IMR-90 (cell line): ENCODE results near the gene MARCHF2. TPM values are rescaled to one million over a fixed set of nuclear protein-coding genes. Genes with fewer than 3 reads are reported as not detected.

Source experiments
- ATAC-seq: fragments of 200-7000 bp; cut with Tn5 transposase; 2 replicates; pipeline ENCODE4 v1.9.1; 2020; ENCODE audit warnings: low read depth, mild to moderate bottlenecking, moderate library complexity
- BruUV-seq: library from RNA; stranded (reverse); fragments of 400-500 nt; replicated peaks from 2 replicates; lab custom pipeline; 2021; lab: Mats Ljungman, UMichigan
- CTCF ChIA-PET: fragments of 300-600 bp; formaldehyde crosslinking; extraction: SDS; loops from one replicate; lab custom pipeline; 2021; ENCODE audit warnings: antibody characterized with exemption; lab: Yijun Ruan, JAX
- POLR2A ChIA-PET: fragments of 300-600 bp; sonication (Branson Sonifier 250); formaldehyde crosslinking; loops from one replicate; lab custom pipeline; 2022; ENCODE audit warnings: antibody characterized with exemption; ENCODE audit not compliant: unreplicated experiment; lab: Charles Lee
- DNase-seq: peaks from one replicate; pipeline ENCODE4 v3.0.0; 2013
- H2AFZ ChIP-seq: replicated peaks from 2 replicates; pipeline ENCODE3; 2013; ENCODE audit warnings: low read length, mild to moderate bottlenecking; ENCODE audit not compliant: poor library complexity
- H2AK5ac ChIP-seq: 2 replicates; pipeline ENCODE4 v1.6.1; 2013; ENCODE audit warnings: low read depth, low read length, inconsistent platforms
- H2AK9ac ChIP-seq: replicated peaks from 2 replicates; pipeline ENCODE3; 2013; ENCODE audit warnings: mild to moderate bottlenecking, low read depth, low read length, moderate library complexity; ENCODE audit not compliant: poor library complexity
- H2BK120ac ChIP-seq: 2 replicates; pipeline ENCODE4 v1.6.1; 2013; ENCODE audit warnings: low read depth, low read length, inconsistent platforms
- H2BK15ac ChIP-seq: 3 replicates; pipeline ENCODE4 v1.6.1; 2013; ENCODE audit warnings: low read depth, low read length, inconsistent platforms
- H2BK20ac ChIP-seq: 2 replicates; pipeline ENCODE4 v1.6.1; 2013; ENCODE audit warnings: low read depth, mild to moderate bottlenecking, inconsistent platforms, low read length, moderate library complexity
- H2BK5ac ChIP-seq: 2 replicates; pipeline ENCODE4 v1.6.1; 2013; ENCODE audit warnings: mild to moderate bottlenecking, low read depth, low read length, inconsistent platforms; ENCODE audit not compliant: poor library complexity, severe bottlenecking
- H3K14ac ChIP-seq: replicated peaks from 2 replicates; pipeline ENCODE4 v1.6.1; 2013; ENCODE audit warnings: low read depth, low read length, inconsistent platforms
- H3K18ac ChIP-seq: 2 replicates; pipeline ENCODE4 v1.6.1; 2013; ENCODE audit warnings: low read depth, low read length, control low read depth
- H3K23ac ChIP-seq: 2 replicates; pipeline ENCODE4 v1.6.1; 2013; ENCODE audit warnings: low read depth, low read length, inconsistent platforms
- H3K27ac ChIP-seq: 2 replicates; pipeline ENCODE4 v1.5.1; 2013; ENCODE audit warnings: mild to moderate bottlenecking, control low read depth, low read length; ENCODE audit not compliant: insufficient read depth
- H3K27me3 ChIP-seq: 2 replicates; pipeline ENCODE4 v1.6.1; 2013; ENCODE audit warnings: low read length; ENCODE audit not compliant: control insufficient read depth, insufficient read depth
- H3K36me3 ChIP-seq: 2 replicates; pipeline ENCODE4 v1.6.1; 2013; ENCODE audit warnings: low read length, mixed read lengths; ENCODE audit not compliant: control insufficient read depth, insufficient read depth
- H3K4ac ChIP-seq: 2 replicates; pipeline ENCODE4 v1.6.1; 2013; ENCODE audit warnings: low read depth, low read length, inconsistent platforms
- H3K4me1 ChIP-seq: 2 replicates; pipeline ENCODE4 v1.6.1; 2013; ENCODE audit warnings: low read length, mixed read lengths; ENCODE audit not compliant: control insufficient read depth, insufficient read depth
- H3K4me2 ChIP-seq: 2 replicates; pipeline ENCODE4 v1.6.1; 2013; ENCODE audit warnings: low read depth, mild to moderate bottlenecking, control low read depth, low read length, moderate library complexity
- H3K4me3 ChIP-seq: 2 replicates; pipeline ENCODE4 v1.5.1; 2013; ENCODE audit warnings: low read depth, mild to moderate bottlenecking, control low read depth, low read length, moderate library complexity; ENCODE audit not compliant: insufficient read depth
- H3K56ac ChIP-seq: 2 replicates; pipeline ENCODE4 v1.6.1; 2013; ENCODE audit warnings: low read length, inconsistent platforms; ENCODE audit not compliant: insufficient read depth; ENCODE audit errors: extremely low read depth
- H3K79me1 ChIP-seq, 2 experiments: 2 replicates each; pipeline ENCODE4 v1.6.1; 2013; ENCODE audit warnings: low read length in 2 of 2, inconsistent platforms in 1 of 2, low read depth in 1 of 2
- H3K9ac ChIP-seq: 2 replicates; pipeline ENCODE4 v1.6.1; 2013; ENCODE audit warnings: low read depth, low read length, control low read depth
- H3K9me1 ChIP-seq: 2 replicates; pipeline ENCODE4 v1.6.1; 2013; ENCODE audit warnings: low read length, inconsistent platforms; ENCODE audit not compliant: insufficient read depth
- H3K9me3 ChIP-seq: 2 replicates; pipeline ENCODE4 v1.6.1; 2013; ENCODE audit warnings: low read length; ENCODE audit not compliant: control insufficient read depth, insufficient read depth
- H4K20me1 ChIP-seq: 2 replicates; pipeline ENCODE4 v1.6.1; 2013; ENCODE audit warnings: low read length, inconsistent platforms; ENCODE audit not compliant: insufficient read depth
- H4K5ac ChIP-seq: 2 replicates; pipeline ENCODE4 v1.6.1; 2013; ENCODE audit warnings: mild to moderate bottlenecking, low read depth, low read length, control low read depth
- H4K8ac ChIP-seq, 2 experiments: 2 replicates each; pipeline ENCODE4 v1.6.1; 2013; ENCODE audit warnings: low read depth in 2 of 2, low read length in 2 of 2, control low read depth in 1 of 2, inconsistent platforms in 1 of 2
- H4K91ac ChIP-seq: 2 replicates; pipeline ENCODE4 v1.6.1; 2013; ENCODE audit warnings: low read depth, low read length, inconsistent platforms; ENCODE audit not compliant: insufficient read depth
- BHLHE40 ChIP-seq: fragments of 150-350 bp; IDR thresholded peaks from 2 replicates; pipeline ENCODE4 v1.6.1; 2016; ENCODE audit warnings: mild to moderate bottlenecking, low read depth, low read length
- CHD1 ChIP-seq: IDR thresholded peaks from 2 replicates; pipeline ENCODE4 v1.6.1; 2012; ENCODE audit warnings: low read depth, low read length, improper control_type of control experiment
- FOS ChIP-seq: fragments of 150-350 bp; IDR thresholded peaks from 2 replicates; pipeline ENCODE4 v1.6.1; 2016; ENCODE audit warnings: low read depth, low read length
- MAFK ChIP-seq: IDR thresholded peaks from 2 replicates; pipeline ENCODE4 v1.6.1; 2012; ENCODE audit warnings: low read depth, low read length, improper control_type of control experiment
- MAZ ChIP-seq: IDR thresholded peaks from 2 replicates; pipeline ENCODE4 v1.6.1; 2012; ENCODE audit warnings: low read depth, mild to moderate bottlenecking, low read length, improper control_type of control experiment, moderate library complexity, borderline replicate concordance
- MXI1 ChIP-seq: IDR thresholded peaks from 2 replicates; pipeline ENCODE4 v1.6.1; 2012; ENCODE audit warnings: low read depth, mild to moderate bottlenecking, low read length, moderate library complexity, borderline replicate concordance
- NFE2L2 ChIP-seq: fragments of 150-350 bp; IDR thresholded peaks from 2 replicates; pipeline ENCODE4 v1.6.1; 2016; ENCODE audit warnings: low read depth, mild to moderate bottlenecking, low read length
- POLR2A ChIP-seq: IDR thresholded peaks from 2 replicates; pipeline ENCODE4 v1.6.1; 2012; ENCODE audit warnings: mild to moderate bottlenecking, low read depth, low read length
- RAD21 ChIP-seq: IDR thresholded peaks from 2 replicates; pipeline ENCODE4 v1.6.1; 2012; ENCODE audit warnings: low read length, improper control_type of control experiment
- RCOR1 ChIP-seq: IDR thresholded peaks from 2 replicates; pipeline ENCODE4 v1.6.1; 2012; ENCODE audit warnings: mild to moderate bottlenecking, low read length, improper control_type of control experiment; ENCODE audit not compliant: insufficient replicate concordance
- RFX5 ChIP-seq: IDR thresholded peaks from 2 replicates; pipeline ENCODE4 v1.8.0; 2012; ENCODE audit warnings: low read depth, mild to moderate bottlenecking, low read length, moderate library complexity
- SMC3 ChIP-seq: fragments of 150-350 bp; IDR thresholded peaks from 2 replicates; pipeline ENCODE4 v1.6.1; 2016; ENCODE audit warnings: low read depth, mild to moderate bottlenecking, antibody characterized with exemption, low read length, moderate library complexity
- WGBS, 2 experiments: methylation state at CpG; one replicate each; pipeline versions ENCODE4 v1.1.5 to v1.1.7; 2013; ENCODE audit warnings: missing lambda C conversion rate in 2 of 2; ENCODE audit not compliant: insufficient read length in 1 of 2; ENCODE audit errors: extremely low coverage in 2 of 2; 5-methylcytosine and 5-hydroxymethylcytosine counted together
- dilution Hi-C: fragments of 300-500 bp; cut with HindIII; formaldehyde crosslinking; loops from one replicate; pipeline ENCODE4 v1.14.3; 2018; ENCODE audit warnings: low sequenced_read_pairs; ENCODE audit not compliant: unreplicated experiment
- in situ Hi-C: fragments of 300-500 bp; cut with MboI; formaldehyde crosslinking; loops from 3 replicates; pipeline ENCODE4 v1.14.3; 2019; ENCODE audit warnings: low sequenced_read_pairs, inconsistent platforms, mixed read lengths
- intact Hi-C: fragments of 100-400 bp; cut with micrococcal nuclease; formaldehyde crosslinking; loops from 2 replicates; pipeline ENCODE4 v1.10.0; 2022
- polyA plus RNA-seq, 3 experiments: library from polyadenylated mRNA; depleted of rRNA; stranded (reverse); fragments of >200 nt; gene quantifications; 2 replicates each; pipeline ENCODE4 v1.2.3, GENCODE V29; 2012; ENCODE audit warnings: low replicate concordance in 1 of 3
- total RNA-seq: library from RNA; depleted of rRNA; stranded (reverse); fragments of >200 nt; gene quantifications from 2 replicates; pipeline ENCODE4 v1.2.3, GENCODE V29; 2012
- TF ChIP-seq, protein P1 (sequence below): conservative IDR thresholded peaks from 2 replicates; pipeline ENCODE4 v1.5.1; 2012; ENCODE audit warnings: mild to moderate bottlenecking, low read depth, low read length, improper control_type of control experiment
- TF ChIP-seq, protein P2 (sequence below): fragments of 150-350 bp; IDR thresholded peaks from 2 replicates; pipeline ENCODE4 v1.6.1; 2016; ENCODE audit warnings: low read depth, mild to moderate bottlenecking, low read length, moderate library complexity, borderline replicate concordance

MARCHF2 gene
- total and polyA plus RNA-seq, 2 of the 4 experiments (the other 2 are of a cell fraction), result 33.8 to 58.8 TPM

DNA sequence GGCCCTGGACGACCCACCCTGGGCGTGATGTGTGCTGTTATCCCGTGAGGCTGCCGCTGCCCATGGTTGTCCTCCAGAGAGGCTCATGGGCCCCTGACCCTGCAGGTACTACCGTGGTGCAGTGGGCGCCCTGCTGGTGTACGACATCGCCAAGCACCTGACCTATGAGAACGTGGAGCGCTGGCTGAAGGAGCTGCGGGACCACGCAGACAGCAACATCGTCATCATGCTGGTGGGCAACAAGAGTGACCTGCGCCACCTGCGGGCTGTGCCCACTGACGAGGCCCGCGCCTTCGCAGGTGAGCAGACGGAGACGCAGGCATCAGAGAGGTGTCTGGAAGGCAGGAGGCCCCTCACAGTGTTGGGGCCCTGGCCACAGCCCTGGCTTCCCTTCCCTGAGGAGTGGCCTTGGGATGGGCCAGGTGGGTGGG, 11.1 kb upstream of the MARCHF2 start:
- Histone ChIP-seq H3K4ac (no peak overlapping the region), H3K4me1 (peaks cover 4% of the 10 kb centered on the region), H3K56ac (no peak overlapping the region), H3K14ac (no peak overlapping the region), H3K23ac (no peak overlapping the region), H2BK20ac (no peak overlapping the region), H2AK5ac (no peak overlapping the region), H3K4me2 (no peak overlapping the region), H2AK9ac (no peak overlapping the region), H2AFZ (peak overlapping the region; percentile 43), H3K4me3 (no peak overlapping the region), H3K9ac (no peak overlapping the region), H3K9me1 (peaks cover 8% of the 10 kb centered on the region), H3K27me3 (no peaks in the 10 kb centered on the region), H3K36me3 (peaks cover 37% of the 10 kb centered on the region), H4K20me1 (peaks cover 31% of the 10 kb centered on the region), H3K18ac (no peak overlapping the region), H2BK120ac (no peak overlapping the region), H3K27ac (no peak overlapping the region), H4K5ac (no peak overlapping the region), H2BK5ac (no peak overlapping the region), H2BK15ac (no peak overlapping the region), H3K9me3 (no peaks in the 10 kb centered on the region), H3K79me1 (peaks cover 22 to 30% of the 10 kb centered on the region in 2 experiments), H4K8ac (no peak overlapping the region), H4K91ac (no peak overlapping the region)
- DNase-seq, result no peak
- in situ Hi-C loops (no loop called here), dilution Hi-C loops (no loop called here), intact Hi-C loops (no loop called here)
- 98% methylated on average over 14 of the region's 21 CpGs; no CpG with 5 or more reads in 1 of the 2 experiments for WGBS, 2 experiments
- no peak for ATAC-seq
- no TSS peak for BruUV-seq
- TF ChIP-seq, protein P1, sequence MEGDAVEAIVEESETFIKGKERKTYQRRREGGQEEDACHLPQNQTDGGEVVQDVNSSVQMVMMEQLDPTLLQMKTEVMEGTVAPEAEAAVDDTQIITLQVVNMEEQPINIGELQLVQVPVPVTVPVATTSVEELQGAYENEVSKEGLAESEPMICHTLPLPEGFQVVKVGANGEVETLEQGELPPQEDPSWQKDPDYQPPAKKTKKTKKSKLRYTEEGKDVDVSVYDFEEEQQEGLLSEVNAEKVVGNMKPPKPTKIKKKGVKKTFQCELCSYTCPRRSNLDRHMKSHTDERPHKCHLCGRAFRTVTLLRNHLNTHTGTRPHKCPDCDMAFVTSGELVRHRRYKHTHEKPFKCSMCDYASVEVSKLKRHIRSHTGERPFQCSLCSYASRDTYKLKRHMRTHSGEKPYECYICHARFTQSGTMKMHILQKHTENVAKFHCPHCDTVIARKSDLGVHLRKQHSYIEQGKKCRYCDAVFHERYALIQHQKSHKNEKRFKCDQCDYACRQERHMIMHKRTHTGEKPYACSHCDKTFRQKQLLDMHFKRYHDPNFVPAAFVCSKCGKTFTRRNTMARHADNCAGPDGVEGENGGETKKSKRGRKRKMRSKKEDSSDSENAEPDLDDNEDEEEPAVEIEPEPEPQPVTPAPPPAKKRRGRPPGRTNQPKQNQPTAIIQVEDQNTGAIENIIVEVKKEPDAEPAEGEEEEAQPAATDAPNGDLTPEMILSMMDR, result no peak
- no peak for TF ChIP-seq MXI1
- TF ChIP-seq RFX5, result no peak
- no peak for TF ChIP-seq SMC3
- no peak for TF ChIP-seq RCOR1
- TF ChIP-seq RAD21, result no peak
- no peak for TF ChIP-seq BHLHE40
- TF ChIP-seq MAFK, result no peak
- TF ChIP-seq POLR2A, result no peak
- TF ChIP-seq CHD1, result no peak
- TF ChIP-seq FOS, result no peak
- TF ChIP-seq MAZ, result no peak
- TF ChIP-seq, protein P2, sequence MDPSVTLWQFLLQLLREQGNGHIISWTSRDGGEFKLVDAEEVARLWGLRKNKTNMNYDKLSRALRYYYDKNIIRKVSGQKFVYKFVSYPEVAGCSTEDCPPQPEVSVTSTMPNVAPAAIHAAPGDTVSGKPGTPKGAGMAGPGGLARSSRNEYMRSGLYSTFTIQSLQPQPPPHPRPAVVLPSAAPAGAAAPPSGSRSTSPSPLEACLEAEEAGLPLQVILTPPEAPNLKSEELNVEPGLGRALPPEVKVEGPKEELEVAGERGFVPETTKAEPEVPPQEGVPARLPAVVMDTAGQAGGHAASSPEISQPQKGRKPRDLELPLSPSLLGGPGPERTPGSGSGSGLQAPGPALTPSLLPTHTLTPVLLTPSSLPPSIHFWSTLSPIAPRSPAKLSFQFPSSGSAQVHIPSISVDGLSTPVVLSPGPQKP, result no peak
- no peak for TF ChIP-seq NFE2L2
- ChIA-PET CTCF (no interaction called here), POLR2A (interaction anchor here (0.6 kb wide), 1 partner anchor 1330 kb away, joined by 8 read pairs; no protein-coding TSS in a partner anchor)
